Hepatocyte (in vitro differentiated cells): Measurements from ENCODE around the gene ERBB2. TPM values are rescaled to one million over a fixed set of nuclear protein-coding genes. Genes with fewer than 3 reads are reported as not detected.
A peak's percentile ranks its signal among the peaks of the same experiment; 100 is the strongest.

Experiments
- DNase-seq: peaks from one replicate; pipeline ENCODE4 v3.0.0-alpha.2; 2016; ENCODE audit warnings: low spot score
- H2AFZ ChIP-seq: fragments of 200-600 bp; sonication (generic); 2 replicates; pipeline ENCODE4 v1.6.0; 2016; ENCODE audit warnings: antibody characterized with exemption, mild to moderate bottlenecking
- H3K27ac ChIP-seq: fragments of 200-600 bp; sonication (generic); 2 replicates; pipeline ENCODE4 v1.5.1; 2016; ENCODE audit warnings: mild to moderate bottlenecking
- H3K27me3 ChIP-seq: fragments of 200-600 bp; sonication (generic); 2 replicates; pipeline ENCODE4 v1.6.1; 2016
- H3K36me3 ChIP-seq: fragments of 200-600 bp; sonication (generic); replicated peaks from 2 replicates; pipeline ENCODE4 v1.5.1; 2016; ENCODE audit warnings: low read depth; ENCODE audit not compliant: insufficient read depth
- H3K4me1 ChIP-seq: fragments of 200-600 bp; sonication (generic); 2 replicates; pipeline ENCODE4 v1.5.1; 2016; ENCODE audit warnings: mild to moderate bottlenecking, moderate library complexity; ENCODE audit not compliant: insufficient read depth
- H3K4me2 ChIP-seq: fragments of 200-600 bp; sonication (generic); 2 replicates; pipeline ENCODE4 v1.6.0; 2016
- H3K4me3 ChIP-seq: fragments of 200-600 bp; sonication (generic); 2 replicates; pipeline ENCODE4 v1.5.1; 2016; ENCODE audit warnings: mild to moderate bottlenecking
- H3K79me2 ChIP-seq: fragments of 200-600 bp; sonication (generic); 2 replicates; pipeline ENCODE4 v1.6.0; 2017; ENCODE audit warnings: mild to moderate bottlenecking
- H3K9me2 ChIP-seq: fragments of 200-600 bp; sonication (generic); replicated peaks from 2 replicates; pipeline ENCODE4 v1.6.0; 2017; ENCODE audit warnings: mild to moderate bottlenecking; ENCODE audit not compliant: insufficient read depth
- H3K9me3 ChIP-seq: fragments of 200-600 bp; sonication (generic); 2 replicates; pipeline ENCODE4 v1.5.1; 2016; ENCODE audit warnings: low read depth, mild to moderate bottlenecking
- H4K20me1 ChIP-seq: fragments of 200-600 bp; sonication (generic); 2 replicates; pipeline ENCODE4 v1.6.0; 2016; ENCODE audit warnings: mild to moderate bottlenecking; ENCODE audit not compliant: insufficient read depth, poor library complexity, severe bottlenecking
- EZH2 ChIP-seq: fragments of 200-600 bp; sonication (generic); IDR thresholded peaks from 2 replicates; pipeline ENCODE4 v1.6.1; 2016; ENCODE audit warnings: antibody characterized with exemption, mild to moderate bottlenecking, borderline replicate concordance
- EZH2phosphoT487 ChIP-seq: fragments of 200-600 bp; sonication (generic); IDR thresholded peaks from one replicate; pipeline ENCODE4 v1.6.1; 2018; ENCODE audit warnings: antibody characterized with exemption, mild to moderate bottlenecking, low read depth, moderate library complexity; ENCODE audit not compliant: unreplicated experiment, severe bottlenecking
- WGBS: methylation state at CpG from one replicate; pipeline ENCODE4 v1.1.6; 2016; ENCODE audit warnings: low lambda C conversion rate; ENCODE audit errors: missing lambda C conversion rate; 5-methylcytosine and 5-hydroxymethylcytosine counted together
- polyA plus RNA-seq: library from polyadenylated mRNA; unstranded; fragments of >200 nt; fragmentation: Nextera tagmentation; extraction: Ambion mirVana; gene quantifications from 2 replicates; pipeline ENCODE4 v1.2.1, GENCODE V29; 2016
- total RNA-seq: library from RNA; depleted of rRNA; stranded (reverse); fragments of >200 nt; gene quantifications from 2 replicates; pipeline ENCODE4 v1.2.3, GENCODE V29; 2014
- TF ChIP-seq, protein P1 (sequence below): fragments of 200-600 bp; sonication (generic); IDR thresholded peaks from 2 replicates; pipeline ENCODE4 v1.5.1; 2016; ENCODE audit warnings: antibody characterized with exemption, mild to moderate bottlenecking; ENCODE audit not compliant: poor library complexity

The ERBB2 gene
- total and polyA plus RNA-seq, 2 experiments from 2014 or later, result 76.4 to 93.1 TPM

DNA sequence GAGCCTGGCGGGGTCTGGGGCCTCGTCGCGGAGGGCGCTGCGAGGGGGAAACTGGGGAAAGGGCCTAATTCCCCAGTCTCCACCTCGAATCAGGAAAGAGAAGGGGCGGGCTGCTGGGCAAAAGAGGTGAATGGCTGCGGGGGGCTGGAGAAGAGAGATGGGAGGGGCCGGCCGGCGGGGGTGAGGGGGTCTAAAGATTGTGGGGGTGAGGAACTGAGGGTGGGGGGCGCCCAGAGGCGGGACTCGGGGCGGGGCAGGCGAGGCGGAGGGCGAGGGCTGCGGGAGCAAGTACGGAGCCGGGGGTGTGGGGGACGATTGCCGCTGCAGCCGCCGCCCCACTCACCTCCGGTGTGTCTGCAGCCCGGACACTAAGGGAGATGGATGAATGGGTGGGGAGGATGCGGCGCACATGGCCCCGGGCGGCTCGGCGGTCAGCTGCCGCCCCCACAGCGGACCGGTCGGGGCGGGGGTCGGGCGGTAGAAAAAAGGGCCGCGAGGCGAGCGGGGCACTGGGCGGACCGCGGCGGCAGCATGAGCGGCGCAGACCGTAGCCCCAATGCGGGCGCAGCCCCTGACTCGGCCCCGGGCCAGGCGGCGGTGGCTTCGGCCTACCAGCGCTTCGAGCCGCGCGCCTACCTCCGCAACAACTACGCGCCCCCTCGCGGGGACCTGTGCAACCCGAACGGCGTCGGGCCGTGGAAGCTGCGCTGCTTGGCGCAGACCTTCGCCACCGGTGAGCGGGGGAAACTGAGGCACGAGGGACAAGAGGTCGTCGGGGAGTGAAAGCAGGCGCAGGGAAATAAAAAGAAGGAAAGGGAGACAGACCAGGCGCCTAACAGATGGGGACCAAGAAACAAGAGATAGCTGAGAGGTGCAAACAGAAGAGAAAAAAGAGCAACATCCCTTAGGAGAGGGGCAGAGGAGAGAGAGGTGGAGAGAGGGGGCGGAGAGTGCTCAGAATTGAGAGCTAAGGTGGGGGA lies 31.6 kb upstream of the ERBB2 start, which contains the start of gene PNMT:
Gene PNMT, plus strand, starts transcription at position 509 of the 980 bp plus-strand sequence. Its CDS starts 23 bp downstream, at position 532.
- TF ChIP-seq, protein P1, sequence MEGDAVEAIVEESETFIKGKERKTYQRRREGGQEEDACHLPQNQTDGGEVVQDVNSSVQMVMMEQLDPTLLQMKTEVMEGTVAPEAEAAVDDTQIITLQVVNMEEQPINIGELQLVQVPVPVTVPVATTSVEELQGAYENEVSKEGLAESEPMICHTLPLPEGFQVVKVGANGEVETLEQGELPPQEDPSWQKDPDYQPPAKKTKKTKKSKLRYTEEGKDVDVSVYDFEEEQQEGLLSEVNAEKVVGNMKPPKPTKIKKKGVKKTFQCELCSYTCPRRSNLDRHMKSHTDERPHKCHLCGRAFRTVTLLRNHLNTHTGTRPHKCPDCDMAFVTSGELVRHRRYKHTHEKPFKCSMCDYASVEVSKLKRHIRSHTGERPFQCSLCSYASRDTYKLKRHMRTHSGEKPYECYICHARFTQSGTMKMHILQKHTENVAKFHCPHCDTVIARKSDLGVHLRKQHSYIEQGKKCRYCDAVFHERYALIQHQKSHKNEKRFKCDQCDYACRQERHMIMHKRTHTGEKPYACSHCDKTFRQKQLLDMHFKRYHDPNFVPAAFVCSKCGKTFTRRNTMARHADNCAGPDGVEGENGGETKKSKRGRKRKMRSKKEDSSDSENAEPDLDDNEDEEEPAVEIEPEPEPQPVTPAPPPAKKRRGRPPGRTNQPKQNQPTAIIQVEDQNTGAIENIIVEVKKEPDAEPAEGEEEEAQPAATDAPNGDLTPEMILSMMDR, result peak; percentile 70
- TF ChIP-seq EZH2phosphoT487, result no peak
- H3K4me3 ChIP-seq, result peak within 1 kb of the TSS; percentile 44
- no peaks in the 10 kb centered on the region for H3K9me3 ChIP-seq
- H3K27me3 ChIP-seq, result peaks cover 5% of the 10 kb centered on the region
- DNase-seq, result peak; percentile 90
- no peaks in the 10 kb centered on the region for H3K79me2 ChIP-seq
- peak within 1 kb of the TSS; percentile 42 for H3K27ac ChIP-seq
- peak within 1 kb of the TSS; percentile 73 for H2AFZ ChIP-seq
- no peaks in the 10 kb centered on the region for H4K20me1 ChIP-seq
- H3K36me3 ChIP-seq, result no peaks in the 10 kb centered on the region
- no peaks in the 10 kb centered on the region for H3K9me2 ChIP-seq
- peaks cover 42% of the 10 kb centered on the region for H3K4me1 ChIP-seq
- WGBS, result 3% methylated on average over 29 of the region's 85 CpGs
- peak within 1 kb of the TSS; percentile 96 for H3K4me2 ChIP-seq

DNA sequence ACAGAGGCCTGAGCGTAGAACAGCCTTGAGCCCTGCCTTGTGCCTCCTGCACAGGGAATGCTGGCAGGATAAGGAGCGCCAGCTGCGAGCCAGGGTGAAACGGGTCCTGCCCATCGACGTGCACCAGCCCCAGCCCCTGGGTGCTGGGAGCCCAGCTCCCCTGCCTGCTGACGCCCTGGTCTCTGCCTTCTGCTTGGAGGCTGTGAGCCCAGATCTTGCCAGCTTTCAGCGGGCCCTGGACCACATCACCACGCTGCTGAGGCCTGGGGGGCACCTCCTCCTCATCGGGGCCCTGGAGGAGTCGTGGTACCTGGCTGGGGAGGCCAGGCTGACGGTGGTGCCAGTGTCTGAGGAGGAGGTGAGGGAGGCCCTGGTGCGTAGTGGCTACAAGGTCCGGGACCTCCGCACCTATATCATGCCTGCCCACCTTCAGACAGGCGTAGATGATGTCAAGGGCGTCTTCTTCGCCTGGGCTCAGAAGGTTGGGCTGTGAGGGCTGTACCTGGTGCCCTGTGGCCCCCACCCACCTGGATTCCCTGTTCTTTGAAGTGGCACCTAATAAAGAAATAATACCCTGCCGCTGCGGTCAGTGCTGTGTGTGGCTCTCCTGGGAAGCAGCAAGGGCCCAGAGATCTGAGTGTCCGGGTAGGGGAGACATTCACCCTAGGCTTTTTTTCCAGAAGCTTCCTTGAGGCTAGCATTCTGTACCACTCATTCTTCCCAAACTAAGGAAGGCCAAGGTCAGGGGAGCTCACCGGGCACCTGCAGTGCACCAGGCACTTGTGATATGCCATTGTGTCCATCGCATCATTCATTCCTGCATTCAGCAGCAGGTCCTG lies 29.7 kb upstream of the ERBB2 start:
- Histone ChIP-seq H3K9me2 (no peaks in the 10 kb centered on the region), H3K27ac (no peak overlapping the region), H3K27me3 (peaks cover 5% of the 10 kb centered on the region), H3K4me3 (no peak overlapping the region), H3K9me3 (no peaks in the 10 kb centered on the region), H3K79me2 (no peaks in the 10 kb centered on the region), H3K4me2 (peak overlapping the region; percentile 96), H3K36me3 (no peaks in the 10 kb centered on the region), H4K20me1 (no peaks in the 10 kb centered on the region), H2AFZ (no peak overlapping the region), H3K4me1 (peaks cover 40% of the 10 kb centered on the region)
- no peak for DNase-seq
- no peak for TF ChIP-seq EZH2phosphoT487
- TF ChIP-seq EZH2, result no peak
- TF ChIP-seq, protein P1, result no peak
- 94% methylated on average over 22 of the region's 23 CpGs for WGBS

DNA sequence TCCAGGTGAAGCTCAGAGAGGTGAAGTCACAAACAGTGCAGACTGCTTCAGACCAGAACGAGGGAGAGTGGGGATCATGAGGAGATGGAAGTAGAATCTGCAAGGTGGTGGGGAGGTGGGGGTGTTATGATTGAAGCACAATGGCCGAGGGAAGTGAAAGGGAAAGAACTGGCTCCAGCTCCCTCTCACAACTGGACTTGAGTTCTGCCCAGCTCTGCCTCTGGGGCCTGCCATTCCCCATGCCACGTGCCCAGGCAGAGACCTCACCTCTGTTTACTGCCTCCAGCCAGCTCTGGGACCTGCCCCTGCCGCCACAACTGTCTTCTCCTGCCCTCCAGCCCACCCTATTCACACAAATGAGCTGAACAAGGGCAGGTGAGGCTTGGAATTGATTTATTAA lies 29.1 kb upstream of the ERBB2 start:
- Histone ChIP-seq H3K4me3 (no peak overlapping the region), H4K20me1 (no peaks in the 10 kb centered on the region), H2AFZ (no peak overlapping the region), H3K36me3 (no peaks in the 10 kb centered on the region), H3K4me2 (no peak overlapping the region), H3K9me2 (no peaks in the 10 kb centered on the region), H3K9me3 (no peaks in the 10 kb centered on the region), H3K27ac (no peak overlapping the region), H3K4me1 (peaks cover 43% of the 10 kb centered on the region), H3K79me2 (no peaks in the 10 kb centered on the region), H3K27me3 (peaks cover 5% of the 10 kb centered on the region)
- TF ChIP-seq, protein P1, result no peak
- TF ChIP-seq EZH2 (no peak), EZH2phosphoT487 (no peak)
- 73% methylated on average over 4 of the region's 4 CpGs for WGBS
- no peak for DNase-seq
